Endothelial cell of umbilical vein (primary cell): ENCODE data around the gene LPP. TPM values are rescaled to one million over a fixed set of nuclear protein-coding genes. Genes with fewer than 3 reads are reported as not detected.

Experiments
- BruUV-seq: library from RNA; stranded (reverse); fragments of 400-500 nt; replicated peaks from 2 replicates; lab custom pipeline; 2021; lab: Mats Ljungman, UMichigan
- CTCF ChIA-PET: fragments of 300-600, 350-600 bp; sonication (Branson Sonifier 250); formaldehyde crosslinking; loops from one replicate; lab custom pipeline; 2021; ENCODE audit warnings: antibody characterized with exemption, inconsistent platforms; lab: Charles Lee
- POLR2A ChIA-PET: fragments of 300-600, 350-600 bp; sonication (Branson Sonifier 250); formaldehyde crosslinking; loops from one replicate; lab custom pipeline; 2021; ENCODE audit warnings: antibody characterized with exemption, inconsistent platforms; lab: Charles Lee
- DNase-seq: peaks from one replicate; pipeline ENCODE4 v3.0.0-alpha.2; 2011; ENCODE audit warnings: low read depth, low spot score
- FAIRE-seq: peaks from 2 replicates; lab custom pipeline; 2011; peaks lifted over from hg19 to GRCh38; lab: Jason Lieb, UNC
- H2AFZ ChIP-seq: 2 replicates; pipeline ENCODE4 v1.6.0; 2012; ENCODE audit warnings: low read depth, low read length, control low read depth, inconsistent platforms
- H3K27ac ChIP-seq: 2 replicates; pipeline ENCODE4 v1.5.1; 2011; ENCODE audit warnings: low read depth, mild to moderate bottlenecking, control low read depth, low read length, moderate library complexity; ENCODE audit not compliant: insufficient read depth
- H3K27me3 ChIP-seq, 2 experiments: 2 replicates each; pipeline versions ENCODE4 v1.6.0 to v1.6.1; 2011; ENCODE audit warnings: low read length in 2 of 2, mixed read lengths in 1 of 2; ENCODE audit not compliant: control insufficient read depth in 2 of 2, insufficient read depth in 2 of 2
- H3K36me3 ChIP-seq, 2 experiments: 2 replicates in 1 of 2; 3 replicates in 1 of 2; pipeline ENCODE4 v1.5.1; 2011; ENCODE audit warnings: low read length in 2 of 2, mild to moderate bottlenecking in 1 of 2, moderate library complexity in 1 of 2; ENCODE audit not compliant: control insufficient read depth in 2 of 2, insufficient read depth in 2 of 2; ENCODE audit errors: extremely low read depth in 1 of 2
- H3K4me1 ChIP-seq: 3 replicates; pipeline ENCODE4 v1.5.1; 2011; ENCODE audit warnings: mild to moderate bottlenecking, low read length; ENCODE audit not compliant: control insufficient read depth, insufficient read depth; ENCODE audit errors: extremely low read depth
- H3K4me2 ChIP-seq: 2 replicates; pipeline ENCODE4 v1.6.1; 2011; ENCODE audit warnings: low read length, control low read depth, mixed read lengths; ENCODE audit not compliant: insufficient read depth
- H3K4me3 ChIP-seq, 3 experiments: fragments of 200-600 bp in 1 of 3; sonication (generic), shearing (Covaris generic) in 1 of 3; replicated peaks in 1 of 3; 2 replicates each; pipeline ENCODE4 v1.5.1; 2011 to 2016; ENCODE audit warnings: control low read depth in 3 of 3, low read length in 3 of 3, mild to moderate bottlenecking in 2 of 3, inconsistent platforms in 1 of 3, low read depth in 1 of 3, moderate library complexity in 1 of 3; ENCODE audit not compliant: insufficient read depth in 1 of 3
- H3K79me2 ChIP-seq: 2 replicates; pipeline ENCODE4 v1.6.0; 2012; ENCODE audit warnings: low read length, inconsistent platforms; ENCODE audit not compliant: control insufficient read depth, insufficient read depth
- H3K9ac ChIP-seq: replicated peaks from 2 replicates; pipeline ENCODE3; 2011; ENCODE audit warnings: low read length, control low read depth; ENCODE audit not compliant: insufficient read depth; ENCODE audit errors: extremely low read depth
- H3K9me1 ChIP-seq: replicated peaks from 3 replicates; pipeline ENCODE4 v1.6.0; 2011; ENCODE audit warnings: mild to moderate bottlenecking, low read length; ENCODE audit not compliant: control insufficient read depth, insufficient read depth; ENCODE audit errors: extremely low read depth
- H3K9me3 ChIP-seq: replicated peaks from 2 replicates; pipeline ENCODE4 v1.5.1; 2012; ENCODE audit warnings: low read length, inconsistent platforms; ENCODE audit not compliant: control insufficient read depth, insufficient read depth
- H4K20me1 ChIP-seq: replicated peaks from 2 replicates; pipeline ENCODE3; 2011; ENCODE audit warnings: mild to moderate bottlenecking, low read length; ENCODE audit not compliant: control insufficient read depth, insufficient read depth; ENCODE audit errors: extremely low read depth
- CTCF ChIP-seq, 2 donors: IDR thresholded peaks; 1 replicate in 1 of 2; 2 replicates in 1 of 2; pipeline ENCODE4 v1.5.1; 2011; ENCODE audit warnings: low read length in 2 of 2, mild to moderate bottlenecking in 2 of 2, moderate library complexity in 2 of 2, control low read depth in 1 of 2, inconsistent platforms in 1 of 2, low read depth in 1 of 2; ENCODE audit not compliant: insufficient read depth in 1 of 2; ENCODE audit errors: extremely low read depth in 1 of 2
- FOS ChIP-seq: IDR thresholded peaks from 2 replicates; pipeline ENCODE4 v1.6.1; 2011; ENCODE audit warnings: mild to moderate bottlenecking, low read length, moderate library complexity, borderline replicate concordance; ENCODE audit not compliant: insufficient read depth
- GATA2 ChIP-seq: IDR thresholded peaks from 2 replicates; pipeline ENCODE4 v1.7.0; 2011; ENCODE audit warnings: low read depth, mild to moderate bottlenecking, moderate library complexity, mixed read lengths, low read length; ENCODE audit not compliant: insufficient read length, insufficient read depth
- MAX ChIP-seq: IDR thresholded peaks from 2 replicates; pipeline ENCODE4 v1.6.1; 2011; ENCODE audit not compliant: insufficient read depth, insufficient read length
- POLR2A ChIP-seq: IDR thresholded peaks from 2 replicates; pipeline ENCODE4 v1.6.1; 2012; ENCODE audit warnings: low read depth, mild to moderate bottlenecking, control low read depth, low read length
- POLR2AphosphoS5 ChIP-seq: IDR thresholded peaks from 2 replicates; pipeline ENCODE4 v1.6.1; 2012; ENCODE audit warnings: low read depth, mild to moderate bottlenecking, control low read depth, low read length, moderate library complexity; ENCODE audit not compliant: insufficient read depth
- dilution Hi-C: fragments of 300-500 bp; cut with MboI; formaldehyde crosslinking; loops from one replicate; pipeline ENCODE4 v1.15.0; 2019; ENCODE audit warnings: low sequenced_read_pairs; ENCODE audit not compliant: extremely low pct_ligation_motif_present
- intact Hi-C: fragments of 100-400 bp; cut with micrococcal nuclease; formaldehyde crosslinking; loops from one replicate; pipeline ENCODE4 v1.10.0; 2022
- polyA plus RNA-seq, 4 experiments: library from polyadenylated mRNA; depleted of rRNA in 3 of 4; stranded (reverse) in 3 of 4; unstranded in 1 of 4; fragments of >200 nt; gene quantifications; 2 replicates each; pipeline versions ENCODE4 v1.2.1 to v1.2.3, GENCODE V29; 2011 to 2012; ENCODE audit warnings: missing spikeins in 1 of 4
- total RNA-seq: library from RNA; stranded (reverse); gene quantifications from 2 replicates; pipeline ENCODE4 v1.2.3, GENCODE V29; 2021

Gene LPP
- total and polyA plus RNA-seq, 2 donors (not counting 3 experiments of a cell fraction or from before 2014, with no cell fraction given): 16.9 to 153 TPM

- Histone ChIP-seq H3K27ac (no peak overlapping the region), H4K20me1 (no peaks in the 10 kb centered on the region), H3K9me3 (no peaks in the 10 kb centered on the region), H2AFZ (no peak overlapping the region), H3K79me2 (peaks cover 47% of the 10 kb centered on the region), H3K9ac (no peak overlapping the region), H3K27me3 (no peaks in the 10 kb centered on the region), H3K9me1 (no peaks in the 10 kb centered on the region), H3K4me1 (peaks cover 84% of the 10 kb centered on the region), H3K36me3 (no peaks in the 10 kb centered on the region), H3K4me2 (peak overlapping the region; percentile 14), H3K4me3 (no peak overlapping the region)
- TF ChIP-seq GATA2: no peak
- TF ChIP-seq POLR2AphosphoS5: no peak
- no peak for TF ChIP-seq MAX
- no peak for TF ChIP-seq POLR2A
- TF ChIP-seq FOS: no peak
- TF ChIP-seq CTCF (IDR thresholded peaks at IDR 0.05; ENCODE audit: extremely low read depth in 1 of 2, insufficient read depth in 1 of 2, low read depth in 1 of 2, low read length in 2 of 2): no peak
- CTCF ChIA-PET: interaction anchor here (1.2 kb wide), 1 partner anchor 96 kb away, joined by 3 read pairs; no protein-coding TSS in a partner anchor
- DNase-seq: no peak
- no TSS peak for BruUV-seq
- FAIRE-seq: no peak
- dilution Hi-C loops (no loop called here), intact Hi-C loops (no loop called here)
- POLR2A ChIA-PET: no interaction called here
These were observed 115.1 kb downstream of the LPP start for GRCh38 chr3:188269040-188269439.
